Colonic mucosa (tissue), 4 donors: ENCODE measurements around the gene IL20RB. TPM values are rescaled to one million over a fixed set of nuclear protein-coding genes. Genes with fewer than 3 reads are reported as not detected.

Source experiments
- DNase-seq: peaks from one replicate; pipeline ENCODE4 v3.0.0-alpha.2; 2020
- H3K27ac ChIP-seq: fragments of 200-600 bp; one replicate; pipeline ENCODE4 v1.8.0; 2021
- H3K27me3 ChIP-seq: fragments of 200-600 bp; one replicate; pipeline ENCODE4 v1.8.0; 2021
- H3K36me3 ChIP-seq: fragments of 200-600 bp; one replicate; pipeline ENCODE4 v1.8.0; 2021
- H3K4me1 ChIP-seq: fragments of 200-600 bp; one replicate; pipeline ENCODE4 v1.8.0; 2021; ENCODE audit warnings: mild to moderate bottlenecking
- H3K4me3 ChIP-seq: fragments of 200-600 bp; one replicate; pipeline ENCODE4 v1.8.0; 2021
- H3K9ac ChIP-seq, 2 donors: one replicate each; pipeline ENCODE4 v1.7.0; 2013; ENCODE audit warnings: control low read depth in 2 of 2, low read depth in 2 of 2, low read length in 2 of 2
- H3K9me3 ChIP-seq: fragments of 200-600 bp; one replicate; pipeline ENCODE4 v1.8.0; 2021
- CTCF ChIP-seq: fragments of 200-600 bp; IDR thresholded peaks from one replicate; pipeline ENCODE4 v1.8.0; 2022; ENCODE audit warnings: antibody characterized with exemption, mild to moderate bottlenecking
- intact Hi-C: fragments of 100-400 bp; cut with DNase I; formaldehyde crosslinking; loops from one replicate; pipeline ENCODE4 v1.14.1; 2022
- total RNA-seq, 2 donors: library from RNA; stranded (reverse); fragmentation: NEBNext Ultra II Directional in 1 of 2; extraction: Animal tissue kit (Norgen Biotek cat#: 25700) in 1 of 2; gene quantifications; one replicate each; pipeline ENCODE4 v1.2.1, GENCODE V29; 2021
- donor health status: healthy.
- donor health status: DM: no; HTN: no; CAD: no.
- donor health status: DM: no; HTN: no; CAD: no.

IL20RB gene
- total RNA-seq, 2 donors from 2014 or later: 0.74 to 0.96 TPM

- no peaks in the 10 kb centered on the region for H3K27me3 ChIP-seq
- no peak for TF ChIP-seq CTCF
- DNase-seq: no peak
- H3K9me3 ChIP-seq: no peaks in the 10 kb centered on the region
- intact Hi-C loops: no loop called here
- H3K9ac ChIP-seq: no peak overlapping the region
- H3K4me3 ChIP-seq: no peak overlapping the region
- no peaks in the 10 kb centered on the region for H3K4me1 ChIP-seq
- no peak overlapping the region for H3K27ac ChIP-seq
- H3K36me3 ChIP-seq: no peaks in the 10 kb centered on the region
These were observed 66.6 kb downstream of the IL20RB start for GRCh38 chr3:137024348-137024747.

DNA sequence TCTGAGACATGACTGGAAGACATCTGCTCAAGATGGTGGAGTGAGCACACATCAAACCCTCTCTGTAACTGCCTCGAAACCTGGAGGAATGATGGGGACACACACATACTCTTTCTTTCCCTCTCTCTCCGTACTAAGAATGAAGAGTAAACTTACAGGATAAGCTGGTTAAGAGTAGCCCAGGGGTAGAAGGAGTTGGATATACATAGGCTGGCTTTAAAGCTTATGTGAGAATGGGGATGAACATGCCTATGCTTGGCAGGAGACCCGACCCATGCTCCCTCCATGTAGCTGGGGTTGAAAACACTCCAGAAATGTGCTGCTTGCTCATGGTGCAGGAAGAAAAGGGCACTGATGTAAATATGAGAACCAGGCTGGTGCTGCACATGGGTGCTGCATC lies 68.9 kb downstream of the IL20RB start:
- DNase-seq: no peak
- no peaks in the 10 kb centered on the region for H3K9me3 ChIP-seq
- no peak overlapping the region for H3K9ac ChIP-seq
- H3K36me3 ChIP-seq: no peaks in the 10 kb centered on the region
- intact Hi-C loops: no loop called here
- H3K27me3 ChIP-seq: no peaks in the 10 kb centered on the region
- H3K27ac ChIP-seq: no peak overlapping the region
- no peak overlapping the region for H3K4me3 ChIP-seq
- H3K4me1 ChIP-seq: no peaks in the 10 kb centered on the region
- TF ChIP-seq CTCF: no peak

DNA sequence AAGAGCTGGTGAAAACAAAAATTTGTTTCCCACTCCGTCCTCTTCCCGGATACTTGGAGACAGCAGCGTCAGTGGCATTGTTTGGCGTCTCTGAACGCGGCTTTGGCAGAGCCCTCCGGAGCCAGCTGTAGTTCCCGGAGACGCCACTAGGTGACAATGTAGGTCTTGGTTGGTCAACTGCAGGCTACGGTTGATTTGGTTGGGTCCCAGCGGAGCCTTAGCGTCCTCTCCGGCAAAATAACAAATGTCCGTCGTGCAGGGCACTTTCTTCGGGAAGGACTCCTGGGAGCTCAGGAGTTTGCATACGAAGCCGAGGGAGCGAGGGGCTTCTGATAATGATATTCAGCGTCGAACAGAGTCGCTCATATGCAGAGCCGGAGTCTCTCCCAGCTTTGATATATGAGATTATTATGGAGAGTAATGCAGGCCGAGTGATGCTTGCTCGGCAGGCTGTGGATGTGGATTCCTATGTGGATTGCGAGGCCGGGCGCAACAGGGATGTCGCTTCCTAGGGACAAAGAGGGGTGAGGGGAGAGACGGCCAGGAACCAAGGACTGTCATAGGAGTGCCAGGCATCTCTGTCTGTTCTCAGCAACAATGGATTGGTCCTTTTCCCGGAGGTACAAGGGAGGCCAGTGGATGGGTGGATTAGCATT lies 74.8 kb downstream of the IL20RB start:
- intact Hi-C loops: no loop called here
- Histone ChIP-seq H3K4me3 (peak overlapping the region; percentile 22), H3K9ac (no peak overlapping the region), H3K27ac (no peak overlapping the region), H3K27me3 (no peaks in the 10 kb centered on the region), H3K9me3 (no peaks in the 10 kb centered on the region), H3K4me1 (peaks cover 2% of the 10 kb centered on the region), H3K36me3 (no peaks in the 10 kb centered on the region)
- TF ChIP-seq CTCF: peak; percentile 99
- DNase-seq: peak; percentile 90

DNA sequence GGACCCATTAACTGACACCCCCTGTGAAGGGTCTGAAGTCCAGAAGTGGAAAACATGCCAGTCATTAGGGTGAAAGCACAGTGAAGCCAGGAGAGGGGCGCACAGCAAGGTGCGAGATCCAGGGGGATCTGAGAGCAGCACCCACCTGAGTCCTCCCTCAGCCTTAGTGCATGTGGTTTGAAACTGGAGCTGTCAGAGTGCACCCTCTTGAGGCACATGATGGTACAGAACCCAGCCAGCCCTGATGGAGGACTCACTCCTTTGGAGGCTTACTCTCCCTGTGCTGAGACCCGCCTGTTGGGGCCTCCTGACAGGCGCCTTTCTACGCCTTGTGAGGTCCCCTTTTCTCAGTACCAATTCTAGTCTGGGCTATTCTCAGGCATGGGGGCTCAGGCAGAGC lies 77.8 kb downstream of the IL20RB start:
- H3K36me3 ChIP-seq: no peaks in the 10 kb centered on the region
- no peak overlapping the region for H3K27ac ChIP-seq
- H3K9me3 ChIP-seq: no peaks in the 10 kb centered on the region
- peaks cover 2% of the 10 kb centered on the region for H3K4me1 ChIP-seq
- no peak for DNase-seq
- H3K27me3 ChIP-seq: no peaks in the 10 kb centered on the region
- H3K9ac ChIP-seq: no peak overlapping the region
- no peak for TF ChIP-seq CTCF
- H3K4me3 ChIP-seq: no peak overlapping the region
- intact Hi-C loops: no loop called here

- H3K9ac ChIP-seq: no peak overlapping the region
- intact Hi-C loops: no loop called here
These were observed 81.8 kb downstream of the IL20RB start for GRCh38 chr3:137039570-137039969.

More at GRCh38 chr3:137039570-137039969, 81.8 kb downstream of the IL20RB start:
- Histone ChIP-seq H3K9me3 (no peaks in the 10 kb centered on the region), H3K36me3 (no peaks in the 10 kb centered on the region), H3K27ac (no peak overlapping the region), H3K4me1 (no peaks in the 10 kb centered on the region), H3K4me3 (no peak overlapping the region), H3K27me3 (no peaks in the 10 kb centered on the region)
- no peak for DNase-seq
- TF ChIP-seq CTCF: no peak
